IMR-90 (cell line): Measurements from ENCODE around the gene XCL1.
"Not testable (repeated sequence)": the region's sequence is repeated elsewhere in the genome, so short reads cannot be mapped to it uniquely, and the experiment has no call there.

Experiments
- BHLHE40 ChIP-seq: fragments of 150-350 bp; IDR thresholded peaks from 2 replicates; pipeline ENCODE4 v1.6.1; 2016; ENCODE audit warnings: mild to moderate bottlenecking, low read depth, low read length
- CHD1 ChIP-seq: IDR thresholded peaks from 2 replicates; pipeline ENCODE4 v1.6.1; 2012; ENCODE audit warnings: low read depth, low read length, improper control_type of control experiment
- FOS ChIP-seq: fragments of 150-350 bp; IDR thresholded peaks from 2 replicates; pipeline ENCODE4 v1.6.1; 2016; ENCODE audit warnings: low read depth, low read length
- MAFK ChIP-seq: IDR thresholded peaks from 2 replicates; pipeline ENCODE4 v1.6.1; 2012; ENCODE audit warnings: low read depth, low read length, improper control_type of control experiment
- MAZ ChIP-seq: IDR thresholded peaks from 2 replicates; pipeline ENCODE4 v1.6.1; 2012; ENCODE audit warnings: low read depth, mild to moderate bottlenecking, low read length, improper control_type of control experiment, moderate library complexity, borderline replicate concordance
- MXI1 ChIP-seq: IDR thresholded peaks from 2 replicates; pipeline ENCODE4 v1.6.1; 2012; ENCODE audit warnings: low read depth, mild to moderate bottlenecking, low read length, moderate library complexity, borderline replicate concordance
- POLR2A ChIP-seq: IDR thresholded peaks from 2 replicates; pipeline ENCODE4 v1.6.1; 2012; ENCODE audit warnings: mild to moderate bottlenecking, low read depth, low read length
- RAD21 ChIP-seq: IDR thresholded peaks from 2 replicates; pipeline ENCODE4 v1.6.1; 2012; ENCODE audit warnings: low read length, improper control_type of control experiment
- RCOR1 ChIP-seq: IDR thresholded peaks from 2 replicates; pipeline ENCODE4 v1.6.1; 2012; ENCODE audit warnings: mild to moderate bottlenecking, low read length, improper control_type of control experiment; ENCODE audit not compliant: insufficient replicate concordance
- RFX5 ChIP-seq: IDR thresholded peaks from 2 replicates; pipeline ENCODE4 v1.8.0; 2012; ENCODE audit warnings: low read depth, mild to moderate bottlenecking, low read length, moderate library complexity
- TF ChIP-seq, protein P1 (sequence below): conservative IDR thresholded peaks from 2 replicates; pipeline ENCODE4 v1.5.1; 2012; ENCODE audit warnings: mild to moderate bottlenecking, low read depth, low read length, improper control_type of control experiment

DNA sequence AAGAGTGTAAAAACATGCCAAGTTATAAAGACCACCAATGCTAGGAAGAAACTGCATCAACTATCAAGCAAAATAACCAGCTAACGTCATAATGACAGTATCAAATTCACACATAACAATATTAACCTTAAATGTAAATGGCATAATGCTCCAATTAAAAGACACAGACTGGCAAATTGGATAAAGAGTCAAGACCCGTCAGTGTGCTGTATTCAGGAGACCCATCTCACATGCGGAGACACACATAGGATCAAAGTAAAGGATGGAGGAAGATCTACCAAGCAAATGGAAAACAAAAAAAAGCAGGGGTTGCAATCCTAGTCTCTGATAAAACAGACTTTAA is 29.9 kb upstream of the XCL1 start:
- not testable (repeated sequence) for TF ChIP-seq POLR2A, RCOR1, FOS, MXI1, CHD1, RAD21, BHLHE40, RFX5, MAFK, MAZ
- TF ChIP-seq, protein P1, sequence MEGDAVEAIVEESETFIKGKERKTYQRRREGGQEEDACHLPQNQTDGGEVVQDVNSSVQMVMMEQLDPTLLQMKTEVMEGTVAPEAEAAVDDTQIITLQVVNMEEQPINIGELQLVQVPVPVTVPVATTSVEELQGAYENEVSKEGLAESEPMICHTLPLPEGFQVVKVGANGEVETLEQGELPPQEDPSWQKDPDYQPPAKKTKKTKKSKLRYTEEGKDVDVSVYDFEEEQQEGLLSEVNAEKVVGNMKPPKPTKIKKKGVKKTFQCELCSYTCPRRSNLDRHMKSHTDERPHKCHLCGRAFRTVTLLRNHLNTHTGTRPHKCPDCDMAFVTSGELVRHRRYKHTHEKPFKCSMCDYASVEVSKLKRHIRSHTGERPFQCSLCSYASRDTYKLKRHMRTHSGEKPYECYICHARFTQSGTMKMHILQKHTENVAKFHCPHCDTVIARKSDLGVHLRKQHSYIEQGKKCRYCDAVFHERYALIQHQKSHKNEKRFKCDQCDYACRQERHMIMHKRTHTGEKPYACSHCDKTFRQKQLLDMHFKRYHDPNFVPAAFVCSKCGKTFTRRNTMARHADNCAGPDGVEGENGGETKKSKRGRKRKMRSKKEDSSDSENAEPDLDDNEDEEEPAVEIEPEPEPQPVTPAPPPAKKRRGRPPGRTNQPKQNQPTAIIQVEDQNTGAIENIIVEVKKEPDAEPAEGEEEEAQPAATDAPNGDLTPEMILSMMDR = not testable (repeated sequence)
